Activated T-helper 2 cell treated with anti-CD3 and anti-CD28 coated beads, Interferon-gamma antibody, Interleukin-2, Interleukin-4, amounts not matched to agents 10 μg/mL and 5 μg/mL and 100 μg/mL, durations not matched to agents 14 hours and 24 hours and 36 hours (primary cell): ENCODE data around the gene DLL4. TPM values are rescaled to one million over a fixed set of nuclear protein-coding genes. Genes with fewer than 3 reads are reported as not detected.
A peak's percentile ranks its signal among the peaks of the same experiment; 100 is the strongest.

Source experiments
- DNase-seq: peaks from one replicate; pipeline ENCODE4 v3.0.0; 2021; ENCODE audit warnings: low spot score
- H3K27ac Mint-ChIP-seq: one replicate; pipeline ENCODE4 v1.8.0; 2021; ENCODE audit warnings: mixed read lengths
- H3K27me3 Mint-ChIP-seq: one replicate; pipeline ENCODE4 v1.8.0; 2021; ENCODE audit warnings: low read depth, mixed read lengths
- H3K36me3 Mint-ChIP-seq: one replicate; pipeline ENCODE4 v1.8.0; 2021; ENCODE audit warnings: low read depth, mixed read lengths
- H3K4me1 Mint-ChIP-seq: one replicate; pipeline ENCODE4 v1.8.0; 2021; ENCODE audit warnings: low read depth, mixed read lengths
- H3K4me3 Mint-ChIP-seq: one replicate; pipeline ENCODE4 v1.8.0; 2021; ENCODE audit warnings: low read depth, mild to moderate bottlenecking, moderate library complexity, mixed read lengths
- H3K9me3 Mint-ChIP-seq: one replicate; pipeline ENCODE4 v1.8.0; 2021; ENCODE audit warnings: mixed read lengths
- intact Hi-C: fragments of 100-400 bp; cut with micrococcal nuclease; formaldehyde crosslinking; loops from one replicate; pipeline ENCODE4 v1.15.1; 2023
- total RNA-seq: library from RNA; stranded (reverse); gene quantifications from 2 replicates; pipeline ENCODE4 v1.2.3, GENCODE V29; 2022

Gene DLL4
- total RNA-seq, 1 donor from 2014 or later, result 0.37 TPM

DNA sequence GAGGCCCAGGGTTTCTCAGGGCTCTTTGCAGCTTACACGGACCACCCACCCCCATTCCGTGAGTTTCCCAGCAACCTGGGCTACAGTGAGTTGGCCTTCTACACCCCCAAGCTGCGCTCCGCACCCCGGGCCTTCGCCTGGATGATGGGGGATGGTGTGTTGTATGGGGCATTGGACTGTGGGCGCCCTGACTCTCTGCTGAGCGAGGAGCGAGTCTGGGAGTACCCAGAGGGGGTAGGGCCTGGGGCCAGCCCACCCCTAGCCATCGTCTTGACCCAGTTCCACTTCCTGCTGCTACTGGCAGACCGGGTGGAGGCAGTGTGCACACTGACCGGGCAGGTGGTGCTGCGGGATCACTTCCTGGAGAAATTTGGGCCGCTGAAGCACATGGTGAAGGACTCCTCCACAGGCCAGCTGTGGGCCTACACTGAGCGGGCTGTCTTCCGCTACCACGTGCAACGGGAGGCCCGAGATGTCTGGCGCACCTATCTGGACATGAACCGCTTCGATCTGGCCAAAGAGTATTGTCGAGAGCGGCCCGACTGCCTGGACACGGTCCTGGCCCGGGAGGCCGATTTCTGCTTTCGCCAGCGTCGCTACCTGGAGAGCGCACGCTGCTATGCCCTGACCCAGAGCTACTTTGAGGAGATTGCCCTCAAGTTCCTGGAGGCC is 29.5 kb upstream of the DLL4 start:
- intact Hi-C loops, result loop anchor here (10.0 kb wide), 2 partner anchors 215 to 435 kb away; partner anchors contain the start of genes INO80, NUSAP1 and OIP5
- DNase-seq, result no peak
- no peak overlapping the region for H3K4me3 Mint-ChIP-seq

DNA sequence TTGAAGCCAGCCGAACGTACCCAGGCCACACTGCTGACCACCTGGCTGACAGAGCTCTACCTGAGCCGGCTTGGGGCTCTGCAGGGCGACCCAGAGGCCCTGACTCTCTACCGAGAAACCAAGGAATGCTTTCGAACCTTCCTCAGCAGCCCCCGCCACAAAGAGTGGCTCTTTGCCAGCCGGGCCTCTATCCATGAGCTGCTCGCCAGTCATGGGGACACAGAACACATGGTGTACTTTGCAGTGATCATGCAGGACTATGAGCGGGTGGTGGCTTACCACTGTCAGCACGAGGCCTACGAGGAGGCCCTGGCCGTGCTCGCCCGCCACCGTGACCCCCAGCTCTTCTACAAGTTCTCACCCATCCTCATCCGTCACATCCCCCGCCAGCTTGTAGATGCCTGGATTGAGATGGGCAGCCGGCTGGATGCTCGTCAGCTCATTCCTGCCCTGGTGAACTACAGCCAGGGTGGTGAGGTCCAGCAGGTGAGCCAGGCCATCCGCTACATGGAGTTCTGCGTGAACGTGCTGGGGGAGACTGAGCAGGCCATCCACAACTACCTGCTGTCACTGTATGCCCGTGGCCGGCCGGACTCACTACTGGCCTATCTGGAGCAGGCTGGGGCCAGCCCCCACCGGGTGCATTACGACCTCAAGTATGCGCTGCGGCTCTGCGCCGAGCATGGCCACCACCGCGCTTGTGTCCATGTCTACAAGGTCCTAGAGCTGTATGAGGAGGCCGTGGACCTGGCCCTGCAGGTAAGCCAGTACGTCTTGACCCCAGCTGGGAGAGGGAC is 28.7 kb upstream of the DLL4 start:
- intact Hi-C loops, result loop anchor here (10.0 kb wide), 2 partner anchors 214 to 434 kb away; partner anchors contain the start of genes INO80, NUSAP1 and OIP5
- Mint-ChIP-seq H3K4me1 (peaks cover 12% of the 10 kb centered on the region), H3K27ac (no peak overlapping the region), H3K4me3 (no peak overlapping the region), H3K9me3 (no peaks in the 10 kb centered on the region), H3K36me3 (peaks cover 54% of the 10 kb centered on the region), H3K27me3 (no peaks in the 10 kb centered on the region)
- DNase-seq, result no peak

More for the DNA sequence above, 29.5 kb upstream of the DLL4 start:
- Mint-ChIP-seq H3K9me3 (no peaks in the 10 kb centered on the region), H3K4me1 (peaks cover 19% of the 10 kb centered on the region), H3K27ac (no peak overlapping the region), H3K36me3 (peaks cover 54% of the 10 kb centered on the region), H3K27me3 (no peaks in the 10 kb centered on the region)

DNA sequence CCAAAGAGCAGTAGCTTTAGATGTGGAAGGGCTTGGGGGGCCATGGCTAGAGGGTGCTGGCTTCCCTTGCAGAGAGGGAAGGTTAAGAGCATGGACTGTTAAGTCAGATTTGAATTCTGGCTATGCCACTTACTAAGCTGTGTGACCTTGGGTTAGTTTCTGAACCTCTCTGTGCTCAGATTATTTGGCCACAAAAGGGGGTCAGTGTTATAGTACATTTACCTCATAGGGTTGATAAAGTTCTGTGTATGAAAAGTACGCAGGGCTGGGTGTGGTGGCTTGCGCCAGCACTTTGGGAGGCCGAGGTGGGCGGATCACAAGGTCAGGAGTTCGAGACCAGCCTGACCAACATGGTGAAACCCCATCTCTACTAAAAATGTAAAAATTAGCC is 28.1 kb upstream of the DLL4 start:
- no peaks in the 10 kb centered on the region for H3K9me3 Mint-ChIP-seq
- no peak overlapping the region for H3K4me3 Mint-ChIP-seq
- no peak overlapping the region for H3K27ac Mint-ChIP-seq
- peaks cover 51% of the 10 kb centered on the region for H3K36me3 Mint-ChIP-seq
- no peaks in the 10 kb centered on the region for H3K27me3 Mint-ChIP-seq
- intact Hi-C loops, result loop anchor here (10.0 kb wide), 2 partner anchors 214 to 434 kb away; partner anchors contain the start of genes INO80, NUSAP1 and OIP5
- DNase-seq, result no peak
- H3K4me1 Mint-ChIP-seq, result peaks cover 7% of the 10 kb centered on the region

DNA sequence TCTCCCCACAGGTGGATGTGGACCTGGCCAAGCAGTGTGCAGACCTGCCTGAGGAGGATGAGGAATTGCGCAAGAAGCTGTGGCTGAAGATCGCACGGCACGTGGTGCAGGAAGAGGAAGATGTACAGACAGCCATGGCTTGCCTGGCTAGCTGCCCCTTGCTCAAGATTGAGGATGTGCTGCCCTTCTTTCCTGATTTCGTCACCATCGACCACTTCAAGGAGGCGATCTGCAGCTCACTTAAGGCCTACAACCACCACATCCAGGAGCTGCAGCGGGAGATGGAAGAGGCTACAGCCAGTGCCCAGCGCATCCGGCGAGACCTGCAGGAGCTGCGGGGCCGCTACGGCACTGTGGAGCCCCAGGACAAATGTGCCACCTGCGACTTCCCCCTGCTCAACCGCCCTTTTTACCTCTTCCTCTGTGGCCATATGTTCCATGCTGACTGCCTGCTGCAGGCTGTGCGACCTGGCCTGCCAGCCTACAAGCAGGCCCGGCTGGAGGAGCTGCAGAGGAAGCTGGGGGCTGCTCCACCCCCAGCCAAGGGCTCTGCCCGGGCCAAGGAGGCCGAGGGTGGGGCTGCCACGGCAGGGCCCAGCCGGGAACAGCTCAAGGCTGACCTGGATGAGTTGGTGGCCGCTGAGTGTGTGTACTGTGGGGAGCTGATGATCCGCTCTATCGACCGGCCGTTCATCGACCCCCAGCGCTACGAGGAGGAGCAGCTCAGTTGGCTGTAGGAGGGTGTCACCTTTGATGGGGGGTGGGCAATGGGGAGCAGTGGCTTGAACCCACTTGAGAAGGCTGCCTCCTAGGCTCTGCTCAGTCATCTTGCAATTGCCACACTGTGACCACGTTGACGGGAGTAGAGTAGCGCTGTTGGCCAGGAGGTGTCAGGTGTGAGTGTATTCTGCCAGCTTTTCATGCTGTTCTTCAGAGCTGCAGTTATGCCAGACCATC is 26.3 kb upstream of the DLL4 start:
- Mint-ChIP-seq H3K27ac (no peak overlapping the region), H3K4me3 (no peak overlapping the region), H3K36me3 (peaks cover 38% of the 10 kb centered on the region), H3K4me1 (peaks cover 11% of the 10 kb centered on the region), H3K9me3 (no peaks in the 10 kb centered on the region), H3K27me3 (no peaks in the 10 kb centered on the region)
- intact Hi-C loops, result loop anchor here (10.0 kb wide), 2 partner anchors 212 to 432 kb away; partner anchors contain the start of genes INO80, NUSAP1 and OIP5
- no peak for DNase-seq

DNA sequence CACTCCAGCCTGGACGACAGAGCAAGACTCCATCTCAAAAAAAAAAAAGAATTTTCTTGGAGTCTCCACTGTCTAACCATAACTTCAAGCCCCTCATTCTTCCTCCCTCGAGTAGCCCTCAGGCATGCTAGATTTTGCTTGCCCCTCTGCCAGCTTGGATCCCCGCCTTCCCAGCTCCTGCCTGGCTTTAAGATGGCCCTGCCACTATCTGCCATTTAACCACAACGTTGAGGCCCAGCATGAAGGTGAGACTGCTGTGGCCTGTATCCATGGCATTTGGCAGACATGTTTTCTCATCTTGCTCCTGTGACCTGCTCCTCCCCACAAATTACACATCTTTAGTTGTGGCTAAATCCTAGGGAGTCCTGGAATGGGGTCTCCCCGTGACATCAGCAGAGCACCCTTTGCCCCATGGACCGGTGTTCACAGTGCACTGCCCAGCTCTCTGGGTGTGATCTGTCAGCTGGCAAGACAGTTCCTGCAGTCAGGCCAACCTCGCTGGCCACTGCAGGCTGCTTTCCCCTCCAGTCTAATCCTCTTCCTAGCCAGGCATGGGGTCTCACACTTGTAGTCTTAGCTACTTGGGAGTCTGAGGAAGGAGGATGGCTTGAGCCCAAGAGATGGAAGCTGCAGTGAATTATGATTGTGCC is 24.5 kb upstream of the DLL4 start:
- no peak overlapping the region for H3K4me3 Mint-ChIP-seq
- peaks cover 29% of the 10 kb centered on the region for H3K36me3 Mint-ChIP-seq
- no peak overlapping the region for H3K27ac Mint-ChIP-seq
- intact Hi-C loops, result loop anchor here (1.0 to 10.0 kb wide), 6 partner anchors 38 to 430 kb away; partner anchors contain the start of genes CHAC1, INO80, NUSAP1 and OIP5
- no peaks in the 10 kb centered on the region for H3K27me3 Mint-ChIP-seq
- no peaks in the 10 kb centered on the region for H3K9me3 Mint-ChIP-seq
- no peak for DNase-seq
- peaks cover 11% of the 10 kb centered on the region for H3K4me1 Mint-ChIP-seq

DNA sequence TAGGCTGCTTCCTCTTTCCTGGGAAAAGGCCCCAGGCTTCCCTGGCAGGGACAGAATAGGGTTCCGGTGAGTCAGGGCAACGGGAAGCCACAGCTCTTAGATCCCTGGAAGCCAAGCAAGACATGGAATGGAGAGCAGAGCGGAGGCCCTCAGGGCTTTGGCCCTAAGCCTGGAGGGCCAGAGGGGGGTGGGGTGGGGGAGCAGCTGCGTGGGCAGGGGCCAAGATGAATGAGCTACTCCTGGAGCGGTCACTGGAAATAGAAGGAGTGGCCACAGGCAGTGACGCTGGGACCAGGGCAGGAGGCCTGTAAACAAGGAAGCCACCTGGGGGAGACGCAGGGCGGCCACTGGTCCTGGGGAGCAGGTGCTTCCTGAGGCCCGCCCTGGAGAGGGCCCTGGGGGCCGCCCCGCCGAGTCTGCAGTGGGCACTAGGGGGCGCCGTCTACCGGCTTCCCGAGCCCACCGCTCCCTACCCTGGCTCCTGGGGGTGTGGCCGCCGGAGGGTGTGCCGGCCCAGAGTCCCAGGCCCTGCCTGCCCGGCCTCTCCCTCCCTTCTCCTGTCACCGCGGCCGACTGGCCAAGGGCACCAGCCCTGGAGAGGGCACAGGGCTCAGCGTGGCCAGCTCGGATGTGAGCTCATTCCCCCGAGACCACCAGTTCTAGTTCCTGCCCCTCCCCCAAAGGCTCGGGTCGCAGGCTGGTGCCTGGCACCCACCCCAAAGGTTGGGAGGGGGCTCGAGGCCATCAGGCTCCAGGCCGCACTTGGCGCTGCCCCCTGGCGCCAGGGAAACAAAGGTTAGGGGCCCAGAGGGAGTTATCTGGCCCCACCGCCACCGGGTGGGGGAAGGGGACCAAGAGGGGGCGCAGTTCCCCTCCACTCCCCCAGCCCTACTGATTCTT is 22.8 kb upstream of the DLL4 start:
- peaks cover 7% of the 10 kb centered on the region for H3K4me1 Mint-ChIP-seq
- intact Hi-C loops, result loop anchor here (10.0 kb wide), 2 partner anchors 208 to 428 kb away; partner anchors contain the start of genes INO80, NUSAP1 and OIP5
- H3K27ac Mint-ChIP-seq, result no peak overlapping the region
- no peaks in the 10 kb centered on the region for H3K27me3 Mint-ChIP-seq
- peaks cover 20% of the 10 kb centered on the region for H3K36me3 Mint-ChIP-seq
- peak; percentile 59 for DNase-seq
- peak overlapping the region; percentile 55 for H3K4me3 Mint-ChIP-seq
- H3K9me3 Mint-ChIP-seq, result no peaks in the 10 kb centered on the region

DNA sequence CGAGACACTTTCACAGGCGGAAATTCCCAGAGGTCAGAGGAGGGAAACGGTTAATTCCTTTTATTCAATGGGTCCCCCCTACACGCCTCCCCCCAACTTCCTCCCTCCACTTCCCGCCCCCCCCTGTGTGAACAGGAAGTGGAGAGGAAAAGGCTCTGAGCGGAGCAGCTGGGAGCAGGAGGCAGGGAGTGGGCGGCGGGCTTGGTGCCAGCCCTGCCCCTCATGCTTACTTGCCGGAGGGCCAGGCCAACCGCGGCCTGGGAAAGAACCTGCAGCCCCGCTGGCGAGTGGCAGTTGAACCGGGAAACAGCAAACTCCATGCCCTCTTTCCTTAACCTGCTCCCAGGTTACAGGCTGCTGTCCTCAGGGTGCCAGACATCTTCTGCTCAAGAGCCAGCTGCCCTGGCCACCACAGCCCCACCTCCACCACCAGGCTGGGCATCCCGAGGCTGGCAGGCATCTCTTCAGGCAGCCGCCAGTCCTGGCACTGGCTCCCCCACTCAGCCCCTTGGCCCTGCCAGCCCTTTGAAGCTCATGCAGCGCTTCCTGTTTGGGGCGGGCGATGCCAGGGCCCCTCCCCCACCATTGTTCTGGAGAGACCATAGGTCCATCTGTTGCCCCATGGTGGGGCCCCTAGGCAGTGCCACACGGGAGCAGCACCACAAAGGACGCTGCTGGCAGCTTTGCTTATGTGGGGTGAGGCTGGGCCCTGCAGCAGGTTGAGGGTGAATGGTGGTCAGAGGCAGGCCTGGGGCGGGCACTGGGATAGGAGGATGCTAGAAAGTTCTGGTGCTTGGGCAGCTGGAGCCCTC is 21.9 kb upstream of the DLL4 start:
- peaks cover 7% of the 10 kb centered on the region for H3K4me1 Mint-ChIP-seq
- no peaks in the 10 kb centered on the region for H3K27me3 Mint-ChIP-seq
- H3K36me3 Mint-ChIP-seq, result peaks cover 20% of the 10 kb centered on the region
- H3K9me3 Mint-ChIP-seq, result no peaks in the 10 kb centered on the region
- intact Hi-C loops, result loop anchor here (10.0 kb wide), 2 partner anchors 208 to 428 kb away; partner anchors contain the start of genes INO80, NUSAP1 and OIP5
- peak overlapping the region; percentile 58 for H3K4me3 Mint-ChIP-seq
- no peak for DNase-seq
- H3K27ac Mint-ChIP-seq, result peak overlapping the region; percentile 60

DNA sequence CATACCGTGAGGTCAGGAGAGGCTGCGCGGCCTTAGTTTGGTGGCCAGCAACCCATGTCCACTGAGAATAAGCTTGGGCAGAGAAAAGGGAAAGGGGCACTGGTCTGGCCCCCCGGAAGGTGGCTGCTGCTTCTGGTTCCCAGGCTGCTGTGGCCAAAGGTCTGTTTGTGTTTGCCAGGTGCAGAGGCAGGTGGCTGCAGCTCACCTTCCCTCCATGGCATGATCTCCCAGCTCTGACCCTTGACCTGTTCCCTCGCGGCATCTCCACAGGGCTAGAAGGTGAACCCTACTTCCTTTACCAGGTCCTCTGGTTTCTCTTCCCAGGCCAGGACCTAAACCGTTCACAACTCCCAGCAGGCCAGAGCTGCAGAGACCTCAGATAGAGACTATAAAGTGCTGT is 21.0 kb upstream of the DLL4 start:
- peaks cover 12% of the 10 kb centered on the region for H3K36me3 Mint-ChIP-seq
- peaks cover 4% of the 10 kb centered on the region for H3K4me1 Mint-ChIP-seq
- H3K4me3 Mint-ChIP-seq, result no peak overlapping the region
- H3K27me3 Mint-ChIP-seq, result no peaks in the 10 kb centered on the region
- H3K27ac Mint-ChIP-seq, result no peak overlapping the region
- no peaks in the 10 kb centered on the region for H3K9me3 Mint-ChIP-seq
- intact Hi-C loops, result loop anchor here (10.0 kb wide), 2 partner anchors 207 to 427 kb away; partner anchors contain the start of genes INO80, NUSAP1 and OIP5
- DNase-seq, result no peak

DNA sequence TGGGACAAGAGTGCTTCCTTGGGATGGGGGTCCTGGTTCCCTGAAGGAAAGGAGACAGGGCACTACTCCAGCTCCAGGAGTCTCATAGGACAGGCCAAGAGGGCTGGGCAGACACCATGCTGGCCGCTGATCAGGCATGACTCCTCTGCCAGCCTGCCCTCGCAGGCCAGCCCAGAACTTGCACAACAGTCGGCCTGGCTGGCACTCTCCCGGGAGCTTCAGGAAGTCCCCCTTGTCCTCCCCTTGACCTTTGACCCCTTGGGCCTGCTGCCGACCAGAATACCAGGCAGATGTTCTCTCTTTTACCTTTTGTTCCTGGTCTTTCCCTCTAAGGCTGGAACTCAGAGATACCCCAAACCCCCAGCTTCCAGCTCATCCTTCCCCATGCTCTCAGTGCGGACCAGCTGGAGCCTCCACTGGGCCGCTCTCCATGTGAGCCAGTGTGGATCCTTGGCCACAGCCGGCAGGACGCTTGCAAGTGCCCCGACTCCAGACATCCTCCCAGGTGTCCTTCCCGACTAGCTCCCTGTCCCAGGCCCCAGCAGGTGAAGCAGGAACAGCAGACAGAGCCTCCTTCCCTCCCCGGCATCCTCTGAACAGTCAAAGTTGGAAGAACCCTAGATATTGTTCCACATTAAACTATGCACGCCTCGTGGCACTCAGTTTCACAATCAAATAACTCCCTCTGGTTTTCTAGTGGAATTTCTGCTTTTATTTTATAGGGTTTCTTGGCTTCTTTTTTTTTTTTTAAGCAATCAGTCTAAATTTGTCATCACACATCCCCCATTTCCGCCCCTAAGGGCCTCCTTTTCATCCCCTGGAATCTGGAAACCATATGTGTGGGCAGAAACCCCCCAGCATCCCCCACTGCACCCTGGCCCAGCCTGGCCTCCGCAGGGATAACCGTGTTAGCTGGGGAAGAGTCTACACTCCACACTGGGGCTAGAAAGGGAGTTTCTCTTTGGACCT is 19.2 kb upstream of the DLL4 start:
- Mint-ChIP-seq H3K4me1 (peaks cover 4% of the 10 kb centered on the region), H3K27me3 (no peaks in the 10 kb centered on the region), H3K27ac (no peak overlapping the region), H3K36me3 (no peaks in the 10 kb centered on the region), H3K4me3 (no peak overlapping the region), H3K9me3 (no peaks in the 10 kb centered on the region)
- DNase-seq, result no peak
- intact Hi-C loops, result loop anchor here (10.0 kb wide), 2 partner anchors 205 to 425 kb away; partner anchors contain the start of genes INO80, NUSAP1 and OIP5

DNA sequence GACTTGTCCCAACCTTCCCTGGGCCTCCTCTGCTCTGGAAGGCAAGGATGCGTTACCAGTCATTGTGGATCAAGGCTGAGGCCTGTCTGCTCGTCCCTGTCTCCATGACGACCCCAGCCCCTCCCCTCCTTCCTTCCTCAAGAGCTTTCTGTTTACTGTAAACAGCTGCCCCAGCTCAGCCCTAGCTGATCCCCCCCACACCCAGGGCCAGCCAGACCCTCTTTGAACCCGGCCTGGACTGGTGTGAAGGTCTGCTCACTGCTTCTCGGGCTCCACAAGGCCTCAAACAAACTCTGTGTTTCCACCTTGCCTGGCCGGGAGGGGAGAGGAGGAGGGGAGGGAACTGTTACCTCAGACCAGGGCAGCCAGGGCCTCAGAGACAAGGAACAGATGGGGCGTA is 18.0 kb upstream of the DLL4 start:
- H3K9me3 Mint-ChIP-seq, result no peaks in the 10 kb centered on the region
- no peak overlapping the region for H3K4me3 Mint-ChIP-seq
- no peak for DNase-seq
- no peak overlapping the region for H3K27ac Mint-ChIP-seq
- H3K4me1 Mint-ChIP-seq, result peaks cover 4% of the 10 kb centered on the region
- no peaks in the 10 kb centered on the region for H3K27me3 Mint-ChIP-seq
- intact Hi-C loops, result no loop called here
- no peaks in the 10 kb centered on the region for H3K36me3 Mint-ChIP-seq
